Islet of Langerhans (tissue), 1 donor: ENCODE measurements around the gene E4F1.
"Not testable (repeated sequence)": the region's sequence is repeated elsewhere in the genome, so short reads cannot be mapped to it uniquely, and the experiment has no call there.

Experiments
- FAIRE-seq: peaks from one replicate; lab custom pipeline; 2011; peaks lifted over from hg19 to GRCh38; lab: Jason Lieb, UNC

Gene E4F1

DNA sequence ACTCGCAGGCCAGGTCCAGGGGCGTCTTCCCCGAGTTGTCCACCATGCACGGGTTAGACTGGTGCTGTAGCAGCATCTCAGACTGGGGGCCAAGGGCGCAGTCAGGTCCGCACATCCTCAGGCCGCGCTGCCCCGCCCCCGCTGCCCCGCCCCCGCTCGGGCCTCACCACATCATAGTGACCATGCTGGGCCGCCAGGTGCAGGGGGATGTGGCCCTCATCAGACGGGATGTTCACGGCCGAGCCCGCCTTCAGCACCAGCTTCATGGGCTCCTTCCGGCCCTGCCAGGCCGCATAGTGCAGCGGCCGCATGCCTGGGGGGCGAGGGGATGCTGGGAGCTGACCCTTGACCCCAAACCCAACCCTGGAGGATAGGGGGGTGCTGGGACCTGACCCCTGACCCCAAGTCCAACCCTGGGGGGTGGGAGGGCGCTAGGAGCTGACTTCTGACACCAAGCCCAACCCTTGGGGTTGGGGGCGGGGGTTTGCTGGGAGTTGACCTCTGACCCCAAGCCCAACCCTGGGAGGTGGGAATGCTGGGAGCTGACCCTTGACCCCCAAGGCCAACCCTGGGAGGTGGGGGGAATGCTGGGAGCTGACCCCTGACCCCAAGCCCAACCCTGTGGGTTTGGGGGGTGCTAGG is 34.0 kb upstream of the E4F1 start:
- FAIRE-seq, result no peak

DNA sequence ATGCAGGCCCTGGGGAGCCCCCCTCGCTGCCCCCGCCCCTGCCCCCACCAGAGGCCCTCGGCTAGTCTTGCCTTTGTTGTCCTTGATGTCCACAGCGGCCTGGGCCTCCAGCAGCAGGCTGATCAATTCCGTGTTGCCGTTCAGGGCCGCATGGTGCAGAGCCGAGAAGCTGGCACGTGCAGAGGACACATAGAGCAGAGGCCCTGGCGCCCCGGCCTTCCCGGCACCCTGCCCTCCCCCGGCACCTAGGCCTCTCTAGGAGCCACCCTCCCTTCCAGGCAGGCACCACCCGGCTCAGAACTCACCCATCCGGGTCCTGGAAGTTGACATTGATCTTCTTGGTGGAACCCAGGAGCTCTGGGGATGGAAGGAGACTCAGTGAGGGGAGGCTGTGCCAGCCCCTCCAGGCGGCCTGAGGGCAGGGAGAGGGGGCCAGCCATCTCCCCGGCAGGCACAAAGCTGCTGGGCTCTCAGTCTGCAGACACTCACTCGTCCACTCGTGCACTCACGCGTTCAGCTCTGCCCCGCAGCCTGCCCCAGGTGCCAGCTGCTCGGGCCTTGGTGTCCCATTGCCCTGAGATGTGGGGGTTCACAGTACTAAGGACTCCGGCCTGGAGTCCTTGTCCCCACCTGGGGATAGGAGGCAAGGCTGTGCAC is 33.3 kb upstream of the E4F1 start:
- no peak for FAIRE-seq

DNA sequence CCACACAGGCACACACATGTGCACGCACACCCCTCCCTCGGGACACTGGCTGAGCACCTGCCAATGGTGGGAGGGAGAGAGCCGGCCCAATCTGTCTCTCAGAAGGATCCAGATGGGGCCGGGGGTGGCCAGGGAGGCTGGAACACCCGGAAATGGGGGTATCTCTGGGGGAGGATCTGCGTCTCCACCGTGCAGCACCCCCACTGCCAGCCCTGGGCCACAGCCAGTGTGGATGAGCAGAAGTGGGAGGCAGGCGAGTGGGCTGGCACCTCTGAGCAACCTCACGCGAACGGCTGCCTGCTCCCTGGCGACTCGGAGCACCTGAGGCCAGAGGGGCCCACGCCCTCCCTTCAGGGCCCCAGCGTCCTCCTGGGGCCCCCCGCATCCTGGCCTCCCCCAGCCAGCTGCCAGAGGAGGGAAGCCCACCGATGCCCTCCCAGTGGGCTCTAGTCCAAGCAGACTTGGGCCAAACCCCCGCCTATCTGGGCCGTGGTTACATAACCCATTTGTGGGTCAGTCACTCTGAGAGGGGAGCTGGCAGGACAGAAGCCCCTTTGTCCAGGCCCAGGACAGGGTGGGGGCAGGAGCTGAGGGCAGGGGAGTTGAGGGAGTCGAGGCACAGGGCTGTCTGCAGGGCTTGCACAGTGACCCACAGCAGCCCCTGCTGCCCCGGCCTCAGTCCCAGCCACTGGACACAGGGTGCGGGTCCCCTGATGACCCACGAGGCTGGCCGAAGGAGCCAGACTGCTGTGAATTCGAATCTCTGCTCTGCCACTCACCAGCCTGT is 32.5 kb upstream of the E4F1 start:
- no peak for FAIRE-seq

DNA sequence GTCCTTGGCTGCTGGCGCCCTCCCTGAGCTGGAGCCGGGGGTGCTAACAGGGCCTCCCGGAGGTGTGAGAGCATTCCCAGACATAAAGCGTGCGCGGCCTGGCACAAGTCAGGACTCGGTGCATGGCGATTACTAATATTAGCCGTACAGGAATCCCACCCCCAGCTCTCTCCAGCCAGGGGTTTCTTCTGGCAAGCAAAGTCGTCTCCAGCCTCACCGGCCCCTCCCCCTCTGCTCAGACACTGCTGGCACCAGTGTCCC is 32.0 kb upstream of the E4F1 start:
- no peak for FAIRE-seq

DNA sequence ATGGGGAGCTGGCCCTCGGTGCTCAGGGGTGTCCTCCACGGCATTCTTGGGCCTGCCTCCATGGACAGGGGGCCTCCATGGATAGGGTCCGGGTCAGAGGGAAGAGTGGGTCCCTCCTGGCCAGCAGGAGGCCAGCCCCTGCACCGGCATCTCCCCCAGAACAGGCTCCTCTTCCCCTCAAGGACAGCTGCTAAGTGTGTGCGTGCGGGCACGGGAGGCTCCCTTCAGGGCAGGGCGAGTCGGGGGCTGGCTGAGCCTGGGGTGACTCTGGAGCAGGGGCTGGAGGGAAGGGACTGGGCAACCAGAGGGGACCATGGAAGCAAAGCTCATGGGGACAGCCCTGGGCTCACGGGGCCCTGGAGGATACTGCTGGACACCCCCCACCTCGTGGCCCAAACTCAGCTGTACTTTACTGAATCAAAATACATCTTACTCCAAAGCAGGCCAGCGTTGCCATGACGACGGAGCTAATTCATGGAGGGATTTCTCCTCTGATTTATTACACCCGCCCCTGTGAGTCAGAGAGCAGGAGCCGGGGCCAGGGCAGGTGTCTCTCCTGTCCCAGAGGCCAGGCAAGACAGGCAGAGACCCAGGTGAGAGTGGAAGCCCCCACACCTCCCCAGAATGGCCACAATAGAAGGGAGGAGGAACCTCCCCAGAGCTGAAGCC is 29.1 kb upstream of the E4F1 start:
- FAIRE-seq, result no peak

DNA sequence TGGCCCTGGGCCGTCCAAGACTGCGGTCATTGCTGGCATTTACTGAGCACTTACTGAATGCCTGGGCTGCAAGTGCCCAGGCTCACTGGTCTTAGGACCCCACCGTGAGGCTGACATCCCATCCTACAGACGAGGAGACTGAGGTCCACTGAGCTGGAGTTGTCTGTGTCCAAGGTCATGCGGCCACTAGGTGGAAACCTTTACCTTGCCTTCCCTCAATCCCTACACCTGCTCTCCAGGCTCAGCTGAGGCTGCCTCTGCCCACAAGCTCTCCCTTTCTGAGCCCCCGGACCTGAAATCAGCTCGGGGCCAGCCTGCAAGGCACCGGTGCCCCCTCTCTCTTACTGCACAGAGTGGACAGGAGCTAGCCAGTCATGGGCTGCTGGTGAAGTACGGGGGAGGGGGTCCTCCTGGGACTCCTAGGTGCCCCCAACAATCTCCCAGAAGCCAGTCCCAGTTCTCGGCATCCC is 28.5 kb upstream of the E4F1 start:
- FAIRE-seq, result no peak

DNA sequence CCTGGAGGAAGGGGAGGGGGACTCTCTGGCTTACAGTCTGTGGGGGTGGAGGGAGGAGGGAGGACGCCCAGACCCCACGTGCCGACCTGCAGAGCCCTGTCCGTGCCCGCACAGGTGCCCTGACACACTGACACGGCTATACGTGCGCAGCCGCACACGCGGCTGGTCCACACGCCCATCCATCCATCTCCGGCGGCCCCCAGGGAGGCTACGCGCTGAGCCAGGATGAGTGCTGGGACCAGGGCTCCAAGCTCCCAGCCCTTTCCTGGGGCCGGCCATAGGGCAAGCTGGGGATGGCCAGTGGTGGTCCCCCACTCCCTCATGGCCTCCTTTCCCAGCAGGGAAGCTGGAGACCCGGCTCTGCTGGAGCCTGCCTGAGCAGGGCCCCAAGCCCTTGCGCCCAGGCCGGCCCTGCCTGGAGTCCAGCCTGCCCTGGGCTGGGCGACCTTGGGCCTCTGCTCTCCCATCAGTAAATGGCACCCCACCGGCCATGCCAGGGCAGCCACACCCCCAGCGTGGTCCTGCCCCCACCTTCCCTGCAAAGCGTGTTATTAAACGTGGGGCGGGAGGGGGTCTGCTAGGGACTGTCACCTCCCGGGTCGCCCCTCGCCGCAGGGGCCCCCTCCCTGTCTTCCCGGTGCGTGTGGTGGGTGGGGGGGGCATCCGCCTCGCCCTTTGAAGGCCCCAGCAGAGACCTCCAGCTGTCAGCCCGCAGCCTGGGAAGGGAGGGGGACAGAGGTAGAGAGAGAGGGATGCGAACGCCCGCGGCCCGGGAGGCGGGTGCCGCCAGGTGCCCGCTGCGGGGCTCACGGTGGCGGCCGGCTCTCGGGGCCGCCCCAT is 27.8 kb upstream of the E4F1 start:
- no peak for FAIRE-seq

DNA sequence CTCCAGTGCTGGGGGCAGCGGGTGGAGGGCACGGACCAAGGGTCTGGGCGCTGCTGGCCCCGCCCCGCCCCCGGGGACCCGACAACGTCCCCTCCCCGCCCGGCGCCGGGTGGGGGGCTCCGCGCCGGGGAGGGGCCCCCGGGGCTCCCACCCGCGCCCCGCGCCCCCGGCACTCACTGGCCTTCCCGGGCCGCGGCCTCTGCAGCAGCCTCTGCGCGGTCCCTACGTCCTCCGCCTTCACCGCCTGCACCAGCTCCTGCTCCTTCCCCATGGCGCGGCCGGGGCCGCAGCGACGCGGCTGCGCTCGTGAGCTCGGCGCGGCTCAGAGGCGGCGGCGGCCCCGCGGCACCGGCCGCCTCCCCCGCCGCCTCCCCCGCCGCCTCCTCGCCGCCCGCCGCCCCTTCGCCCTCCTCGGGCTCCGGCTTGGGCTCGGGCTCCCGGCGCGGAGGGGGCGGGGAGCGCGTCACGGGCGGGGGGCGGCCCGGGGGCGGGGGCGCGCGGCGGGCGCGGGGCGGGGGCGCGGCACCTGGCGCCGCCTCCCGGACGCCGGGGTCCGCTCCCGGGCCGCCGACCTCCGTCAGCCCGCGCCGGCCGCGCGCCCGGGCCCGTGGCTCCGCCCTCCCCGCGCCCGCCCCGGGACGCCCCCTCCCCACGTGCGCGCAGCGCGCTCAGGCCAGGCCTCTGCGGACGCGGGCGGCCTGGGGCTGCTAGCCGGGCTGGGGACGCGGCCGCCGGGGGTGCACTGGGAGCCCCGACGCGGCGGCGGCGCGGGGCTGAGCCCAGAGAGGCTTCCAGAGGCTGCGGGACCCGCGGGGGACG is 27.0 kb upstream of the E4F1 start, which contains the start of gene CASKIN1:
Gene CASKIN1 (minus strand): TSS at position 444 of the 819 bp plus-strand sequence. CDS start 173 bp downstream, at position 271.
- FAIRE-seq, result no peak

DNA sequence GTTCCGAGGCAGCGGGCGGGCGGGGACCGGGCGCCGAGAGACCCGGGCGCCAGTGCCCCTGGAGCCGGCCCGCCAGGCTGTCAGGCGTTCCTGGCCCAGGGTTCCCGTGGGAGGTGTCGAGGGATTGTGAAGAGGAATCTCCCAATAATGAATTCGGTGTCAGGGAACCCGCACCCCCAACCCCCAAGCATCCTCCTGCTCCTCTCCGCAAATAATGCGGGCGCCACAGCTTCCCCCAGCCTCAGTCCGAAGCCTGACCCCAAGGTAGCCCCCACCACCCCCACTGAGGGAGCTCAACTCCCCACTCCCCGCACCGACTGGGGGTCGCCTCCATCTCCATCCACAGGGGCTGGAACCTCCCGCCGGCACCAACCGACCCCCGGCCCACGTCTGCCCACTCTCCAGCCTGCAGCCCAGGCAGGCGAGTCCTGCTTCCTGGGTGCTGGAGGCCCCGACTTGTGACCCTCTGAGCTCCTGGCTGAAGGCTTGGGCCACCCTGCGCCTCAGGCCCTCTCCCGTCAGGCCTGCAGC is 26.3 kb upstream of the E4F1 start:
- FAIRE-seq, result no peak

DNA sequence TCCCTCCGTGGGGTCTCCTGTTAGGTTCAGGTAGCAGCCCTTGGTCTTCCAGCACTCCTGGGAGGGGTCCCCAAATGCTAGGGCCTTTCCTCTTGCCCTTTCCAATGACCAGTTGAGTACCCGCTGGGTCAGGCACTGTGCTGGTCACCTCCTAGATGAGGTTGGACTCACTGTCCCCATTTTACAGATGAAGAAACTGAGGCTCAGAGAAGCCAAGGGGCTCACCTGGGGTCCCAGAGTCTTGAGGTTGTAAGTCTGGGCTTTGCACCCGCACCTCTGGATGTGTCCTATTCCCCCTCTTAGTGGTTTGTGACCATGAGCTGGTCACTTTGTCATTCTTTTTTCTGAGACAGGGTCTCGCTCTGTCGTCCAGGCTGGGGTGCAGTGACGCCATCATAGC is 25.6 kb upstream of the E4F1 start:
- no peak for FAIRE-seq

DNA sequence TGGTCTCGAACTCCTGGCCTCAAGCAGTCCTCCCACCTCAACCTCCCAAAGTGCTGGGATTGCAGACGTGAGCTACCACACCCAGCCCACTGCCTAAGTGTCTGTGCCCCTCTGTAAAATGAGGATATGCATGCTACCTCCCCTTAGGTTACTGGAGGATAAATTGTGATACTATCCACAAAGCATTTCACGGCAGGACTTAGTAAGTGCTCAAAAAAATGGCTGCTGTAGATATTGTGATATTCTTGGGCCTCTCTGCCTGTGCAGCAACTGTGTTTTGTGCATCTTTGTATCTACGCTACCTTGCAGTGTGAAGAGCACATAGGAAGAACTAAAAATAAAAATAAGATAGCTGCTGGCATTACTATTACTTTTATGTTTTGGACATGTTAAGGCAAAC is 25.1 kb upstream of the E4F1 start:
- FAIRE-seq, result no peak

DNA sequence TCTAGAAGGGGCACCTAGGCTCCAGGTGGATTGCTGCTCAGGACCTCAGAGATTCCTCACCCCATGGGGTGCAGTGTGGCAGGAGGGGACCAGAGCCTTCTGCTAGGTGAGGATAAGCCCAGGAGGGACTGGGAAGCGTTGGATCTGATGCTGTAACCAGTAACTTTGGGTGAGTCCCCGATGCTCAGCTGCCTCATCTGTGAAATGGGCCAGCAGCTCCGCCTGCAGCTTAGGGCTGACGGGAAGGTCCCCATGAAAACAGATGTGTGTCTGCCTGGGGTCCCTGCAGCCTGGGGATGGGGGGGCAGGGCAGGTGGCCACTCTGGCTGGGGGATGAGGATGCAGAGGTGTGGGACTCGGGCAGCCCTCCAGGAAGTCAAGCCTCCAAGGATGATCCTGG is 24.3 kb upstream of the E4F1 start:
- FAIRE-seq, result no peak

DNA sequence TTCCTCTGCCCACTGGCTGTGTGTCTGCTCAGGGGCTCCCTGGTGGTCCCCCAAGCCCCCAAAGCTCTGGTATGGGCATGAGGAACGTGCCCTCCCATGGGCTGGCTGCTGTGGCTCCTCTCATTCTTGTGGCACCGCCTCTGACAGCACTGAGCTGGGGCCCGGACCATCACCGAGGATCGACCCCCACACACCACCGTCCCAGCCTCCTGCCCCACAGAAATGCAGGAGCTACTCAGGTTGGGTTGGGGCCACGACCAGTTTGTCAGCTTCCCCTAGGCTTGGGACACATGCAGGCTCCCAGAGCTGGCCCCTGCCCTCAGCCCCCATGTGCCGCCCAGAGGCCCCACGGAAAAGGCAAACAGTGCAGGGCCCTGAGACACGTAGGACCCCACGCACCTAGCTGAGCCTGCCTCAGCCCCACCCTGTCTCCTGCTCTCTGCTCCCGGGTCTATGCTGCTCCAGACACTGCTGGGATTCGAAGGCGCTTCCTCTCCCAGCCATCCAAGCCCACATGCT is 23.7 kb upstream of the E4F1 start:
- FAIRE-seq, result no peak

DNA sequence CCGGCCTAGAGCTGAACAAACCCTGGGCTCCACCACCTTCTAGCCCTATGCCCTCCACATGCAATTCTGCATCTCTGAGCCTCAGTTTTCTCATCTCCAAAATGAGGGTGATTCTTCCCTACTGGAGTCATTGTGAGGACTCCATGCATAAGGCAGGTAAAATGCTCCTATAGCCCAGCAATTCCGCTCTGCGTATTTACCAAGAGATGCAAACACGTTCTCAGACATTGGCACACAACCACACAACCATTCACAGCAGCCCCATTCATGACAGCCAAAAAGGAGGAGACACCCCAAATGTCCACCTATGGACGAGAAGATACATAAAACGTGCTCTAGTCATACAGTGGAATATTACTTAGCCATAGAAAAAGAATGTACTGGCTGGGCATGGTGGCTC is 23.1 kb upstream of the E4F1 start:
- FAIRE-seq, result no peak

DNA sequence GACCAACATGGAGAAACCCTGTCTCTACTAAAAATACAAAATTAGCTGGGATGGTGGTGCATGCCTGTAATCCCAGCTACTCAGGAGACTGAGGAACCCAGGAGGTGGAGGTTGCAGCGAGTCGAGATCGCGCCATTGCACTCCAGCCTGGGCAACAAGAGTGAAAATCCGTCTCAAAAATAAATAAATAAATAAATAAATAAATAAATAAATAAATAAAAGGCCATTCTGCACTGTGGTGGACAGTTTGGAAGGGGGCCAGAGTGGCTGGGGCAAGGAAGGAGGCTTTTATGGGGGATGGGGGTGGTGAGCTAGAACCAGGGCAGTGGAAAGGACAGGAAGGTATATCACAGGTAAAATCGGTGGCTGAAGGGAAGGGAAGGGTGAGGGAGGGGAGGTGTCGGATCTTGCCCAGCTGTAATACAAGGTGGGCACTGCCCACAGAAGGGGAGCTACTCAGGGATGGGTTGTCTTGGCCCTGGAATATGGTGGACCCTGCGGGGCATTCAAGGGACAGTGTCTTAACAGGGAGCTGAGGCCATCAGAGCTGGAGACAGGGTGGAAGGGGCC is 20.2 kb upstream of the E4F1 start:
- not testable (repeated sequence) for FAIRE-seq

DNA sequence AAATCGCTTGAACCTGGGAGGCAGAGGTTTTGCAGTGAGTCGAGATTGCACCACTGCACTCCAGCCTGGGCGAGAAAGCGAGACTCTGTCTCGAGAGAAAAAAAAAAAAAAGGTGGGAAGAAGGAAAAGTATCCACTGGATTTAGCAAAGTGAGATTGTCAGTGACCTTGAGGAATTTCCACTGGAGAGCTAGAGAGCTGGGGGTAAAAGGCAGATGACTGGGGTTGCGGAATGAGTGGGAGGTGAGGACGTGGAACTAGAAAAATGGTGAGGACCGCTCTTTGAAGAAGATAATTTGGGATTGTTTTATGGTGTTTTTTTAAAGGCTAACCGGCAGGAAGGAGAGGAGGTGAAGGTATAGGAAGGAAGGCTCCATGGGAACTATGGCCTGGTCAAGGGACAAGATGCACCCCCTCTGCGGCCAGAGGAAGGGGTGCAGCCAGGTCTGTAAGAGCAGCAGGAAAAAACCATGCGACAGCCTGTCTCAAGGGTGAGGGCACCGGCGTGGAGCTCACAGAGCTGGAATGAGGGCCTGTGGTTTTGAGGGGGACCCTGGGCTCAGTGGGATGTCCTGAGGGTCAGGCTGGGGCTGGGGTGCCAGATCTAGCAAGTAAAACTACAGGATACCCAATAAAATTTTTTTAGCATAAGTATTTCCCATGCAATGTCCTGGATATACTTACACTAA is 18.8 kb upstream of the E4F1 start:
- FAIRE-seq, result no peak

DNA sequence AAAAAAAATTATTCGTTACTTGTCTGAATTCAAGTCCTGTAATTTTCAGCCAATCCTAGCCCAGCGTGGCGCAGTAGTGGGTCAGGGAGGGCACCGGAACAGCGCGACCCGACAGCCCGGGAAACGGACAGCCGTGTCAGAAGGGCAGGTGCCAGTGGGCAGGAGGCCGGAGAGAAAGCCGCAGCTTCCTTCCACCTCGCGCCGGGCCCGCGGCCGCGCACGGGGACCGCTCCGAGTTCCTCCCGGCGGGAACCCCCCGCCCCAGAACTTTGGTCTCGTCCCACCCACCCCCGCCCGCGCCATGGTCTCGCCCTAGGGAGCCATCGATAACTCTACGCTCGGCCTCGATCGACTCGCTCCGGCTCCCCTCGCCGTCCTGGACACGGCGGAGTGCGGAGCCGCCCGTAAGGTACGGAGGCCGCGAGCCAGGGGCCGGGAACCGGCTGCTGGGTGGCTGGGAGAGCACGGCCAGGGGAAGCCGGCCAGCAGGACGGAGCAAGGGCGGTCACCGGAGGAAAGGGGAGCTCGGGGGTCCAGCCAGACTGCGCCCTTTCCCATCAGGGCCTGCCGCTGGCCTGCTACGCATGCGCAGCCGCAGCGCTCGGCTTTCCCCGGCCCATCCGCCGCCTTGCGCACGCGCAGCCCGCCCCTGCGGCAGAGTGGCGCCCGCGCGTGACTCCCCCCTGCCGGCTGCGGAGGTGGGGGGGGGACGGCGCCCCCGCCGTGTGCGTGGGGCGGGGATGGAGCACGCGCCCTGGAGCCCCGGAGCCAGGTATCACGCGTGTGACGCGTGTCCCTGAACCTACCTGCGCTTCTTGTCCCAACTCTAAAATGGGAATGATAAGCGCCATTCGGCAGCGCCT is 18.1 kb upstream of the E4F1 start, which contains the start of gene MLST8:
Gene MLST8 (plus strand): TSS at position 351 of the 863 bp plus-strand sequence. CDS start 632 bp downstream, outside the sequence.
- no peak for FAIRE-seq

DNA sequence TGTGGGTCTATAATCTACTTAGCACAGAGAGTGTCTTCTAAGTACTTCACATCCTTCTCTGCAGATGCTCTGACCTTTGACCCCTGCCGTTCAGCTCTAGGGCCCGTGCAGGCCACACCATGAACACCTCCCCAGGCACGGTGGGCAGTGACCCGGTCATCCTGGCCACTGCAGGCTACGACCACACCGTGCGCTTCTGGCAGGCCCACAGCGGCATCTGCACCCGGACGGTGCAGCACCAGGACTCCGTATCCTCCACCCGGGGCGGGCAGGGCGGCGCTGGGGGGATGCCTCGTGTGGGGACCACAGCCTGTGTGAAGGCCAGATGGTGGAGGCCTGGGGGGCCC is 17.5 kb upstream of the E4F1 start:
- FAIRE-seq, result no peak

DNA sequence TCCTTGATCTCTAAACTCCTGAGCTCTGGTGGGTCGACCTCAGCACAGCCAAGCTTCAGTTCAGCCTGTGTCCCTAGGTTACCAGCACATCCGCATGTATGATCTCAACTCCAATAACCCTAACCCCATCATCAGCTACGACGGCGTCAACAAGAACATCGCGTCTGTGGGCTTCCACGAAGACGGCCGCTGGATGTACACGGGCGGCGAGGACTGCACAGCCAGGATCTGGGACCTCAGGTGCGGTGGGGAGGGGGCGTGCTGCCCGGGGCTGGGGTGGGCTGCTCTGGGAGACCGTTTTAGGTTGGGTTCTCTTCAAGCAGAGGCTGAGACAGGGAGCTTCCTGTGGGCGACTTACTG is 17.0 kb upstream of the E4F1 start:
- no peak for FAIRE-seq
